Activated T-cell treated with anti-CD3 and anti-CD28 coated beads, Interleukin-2, amount 50 U/mL, for 4 hours (primary cell): ENCODE results near the gene PRICKLE2. TPM values are rescaled to one million over a fixed set of nuclear protein-coding genes. Genes with fewer than 3 reads are reported as not detected.

ENCODE experiments used
- ATAC-seq, 2 donors: fragments of 200-7000 bp; cut with Tn5 transposase; one replicate each; pipeline ENCODE4 v1.10.0; 2021
- DNase-seq: peaks from one replicate; pipeline ENCODE4 v3.0.0-alpha.2; 2020
- H3K27me3 Mint-ChIP-seq: one replicate; pipeline ENCODE4 v1.8.0; 2021; ENCODE audit warnings: low read depth, mixed read lengths
- H3K36me3 Mint-ChIP-seq: one replicate; pipeline ENCODE4 v1.8.0; 2022; ENCODE audit warnings: mixed read lengths; ENCODE audit not compliant: insufficient read depth
- H3K4me1 Mint-ChIP-seq: one replicate; pipeline ENCODE4 v1.8.0; 2021; ENCODE audit warnings: low read depth, mixed read lengths
- H3K4me3 Mint-ChIP-seq: one replicate; pipeline ENCODE4 v1.8.0; 2021; ENCODE audit warnings: mild to moderate bottlenecking, moderate library complexity, mixed read lengths
- H3K9me3 Mint-ChIP-seq: one replicate; pipeline ENCODE4 v1.8.0; 2021; ENCODE audit warnings: mixed read lengths
- total RNA-seq, 3 donors: library from RNA; stranded (reverse); gene quantifications; one replicate each; pipeline ENCODE4 v1.2.1, GENCODE V29; 2021

The PRICKLE2 gene
- total RNA-seq, 3 donors from 2014 or later, result not detected

DNA sequence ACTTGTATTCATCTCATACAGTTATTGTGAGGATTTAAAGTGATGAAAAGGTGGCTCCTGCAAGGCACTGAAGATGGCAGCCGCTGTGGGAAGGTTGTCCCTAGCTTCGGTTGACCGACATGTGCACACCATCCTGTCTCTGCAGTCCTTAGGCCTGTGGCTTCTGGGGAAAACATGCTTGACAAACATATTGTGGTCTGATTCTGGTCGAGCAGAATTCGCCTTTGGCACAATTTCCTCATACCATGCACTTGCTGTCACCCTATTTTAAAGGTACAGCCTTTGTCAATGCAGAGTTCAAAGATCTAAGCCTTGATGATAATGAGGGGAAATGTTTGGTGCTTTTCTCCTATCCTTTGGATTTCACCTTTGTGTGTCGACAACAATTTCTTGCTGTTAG lies 50.9 kb downstream of the PRICKLE2 start:
- Mint-ChIP-seq H3K4me3 (no peak overlapping the region), H3K27me3 (peaks cover 2% of the 10 kb centered on the region), H3K4me1 (no peaks in the 10 kb centered on the region), H3K36me3 (no peaks in the 10 kb centered on the region), H3K9me3 (no peaks in the 10 kb centered on the region)
- DNase-seq, result no peak
- no peak for ATAC-seq

GRCh38 chr3:64173563-64173962 lies 51.7 kb downstream of the PRICKLE2 start:
- ATAC-seq (no peak), DNase-seq (no peak)
- no peaks in the 10 kb centered on the region for H3K9me3 Mint-ChIP-seq
- H3K27me3 Mint-ChIP-seq, result no peaks in the 10 kb centered on the region
- no peaks in the 10 kb centered on the region for H3K36me3 Mint-ChIP-seq
- H3K4me1 Mint-ChIP-seq, result no peaks in the 10 kb centered on the region
- no peak overlapping the region for H3K4me3 Mint-ChIP-seq

- H3K27me3 Mint-ChIP-seq, result no peaks in the 10 kb centered on the region
- ATAC-seq (no peak), DNase-seq (no peak)
- no peak overlapping the region for H3K4me3 Mint-ChIP-seq
- no peaks in the 10 kb centered on the region for H3K9me3 Mint-ChIP-seq
- H3K4me1 Mint-ChIP-seq, result no peaks in the 10 kb centered on the region
- no peaks in the 10 kb centered on the region for H3K36me3 Mint-ChIP-seq
Measured at GRCh38 chr3:64170270-64170669, 55.0 kb downstream of the PRICKLE2 start.

- Mint-ChIP-seq H3K4me3 (no peak overlapping the region), H3K9me3 (no peaks in the 10 kb centered on the region), H3K36me3 (no peaks in the 10 kb centered on the region), H3K27me3 (no peaks in the 10 kb centered on the region), H3K4me1 (no peaks in the 10 kb centered on the region)
- ATAC-seq (no peak), DNase-seq (no peak)
Measured at GRCh38 chr3:64167868-64168267, 57.4 kb downstream of the PRICKLE2 start.

GRCh38 chr3:64167351-64167750 lies 57.9 kb downstream of the PRICKLE2 start:
- ATAC-seq (no peak), DNase-seq (no peak)
- Mint-ChIP-seq H3K9me3 (no peaks in the 10 kb centered on the region), H3K4me3 (no peak overlapping the region), H3K27me3 (no peaks in the 10 kb centered on the region), H3K36me3 (no peaks in the 10 kb centered on the region), H3K4me1 (no peaks in the 10 kb centered on the region)

DNA sequence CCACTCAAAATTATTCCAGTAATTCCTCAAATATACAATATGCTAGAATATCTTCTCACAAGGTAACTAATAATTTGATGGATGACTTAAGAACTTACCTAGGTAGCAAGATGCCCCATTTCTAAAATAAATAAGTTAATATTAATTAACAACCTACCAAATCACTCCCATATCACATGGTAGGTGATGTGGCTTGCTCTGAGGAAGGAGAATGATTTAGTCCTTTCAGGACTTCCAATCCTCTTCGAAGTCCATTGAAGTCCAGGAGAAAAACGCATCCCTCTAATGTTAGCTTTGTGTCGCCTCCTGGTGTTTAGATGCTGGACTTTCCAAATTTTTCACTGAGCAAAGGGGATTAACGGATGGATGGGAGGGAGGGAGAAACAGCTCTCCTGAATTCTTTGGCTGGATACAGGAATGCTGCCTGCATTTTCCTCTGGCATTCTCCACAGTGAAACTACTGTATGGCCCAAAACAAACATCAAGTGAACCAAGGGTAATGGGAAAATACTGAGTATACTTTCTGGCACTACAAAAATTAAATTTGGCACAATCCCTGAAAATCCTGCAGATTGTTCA lies 58.6 kb downstream of the PRICKLE2 start:
- H3K4me3 Mint-ChIP-seq, result no peak overlapping the region

DNA sequence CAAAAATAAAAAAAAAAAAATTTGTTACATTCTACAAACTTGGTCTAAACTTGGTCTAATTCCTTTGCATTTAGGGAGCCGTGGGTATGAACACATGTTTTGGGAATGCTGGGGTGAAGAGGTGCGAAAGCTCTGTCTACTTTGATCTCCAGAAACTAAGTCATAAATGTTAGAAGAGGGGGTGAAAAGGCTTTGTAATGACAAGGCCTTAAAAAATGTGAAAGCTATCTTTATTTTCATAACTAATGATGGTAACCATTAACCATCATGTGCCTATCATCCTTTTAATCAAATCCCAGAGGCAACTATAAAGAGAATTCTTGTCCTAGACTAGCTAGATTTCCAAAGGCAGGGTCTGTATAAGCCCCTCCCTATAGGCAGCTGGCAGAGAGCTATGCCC lies 60.9 kb downstream of the PRICKLE2 start:
- no peak for ATAC-seq
- Mint-ChIP-seq H3K36me3 (no peaks in the 10 kb centered on the region), H3K27me3 (no peaks in the 10 kb centered on the region), H3K9me3 (no peaks in the 10 kb centered on the region), H3K4me3 (no peak overlapping the region), H3K4me1 (no peaks in the 10 kb centered on the region)
- no peak for DNase-seq

More for the DNA sequence above, 58.6 kb downstream of the PRICKLE2 start:
- Mint-ChIP-seq H3K27me3 (no peaks in the 10 kb centered on the region), H3K9me3 (no peaks in the 10 kb centered on the region), H3K36me3 (no peaks in the 10 kb centered on the region), H3K4me1 (no peaks in the 10 kb centered on the region)
- ATAC-seq (no peak), DNase-seq (no peak)

DNA sequence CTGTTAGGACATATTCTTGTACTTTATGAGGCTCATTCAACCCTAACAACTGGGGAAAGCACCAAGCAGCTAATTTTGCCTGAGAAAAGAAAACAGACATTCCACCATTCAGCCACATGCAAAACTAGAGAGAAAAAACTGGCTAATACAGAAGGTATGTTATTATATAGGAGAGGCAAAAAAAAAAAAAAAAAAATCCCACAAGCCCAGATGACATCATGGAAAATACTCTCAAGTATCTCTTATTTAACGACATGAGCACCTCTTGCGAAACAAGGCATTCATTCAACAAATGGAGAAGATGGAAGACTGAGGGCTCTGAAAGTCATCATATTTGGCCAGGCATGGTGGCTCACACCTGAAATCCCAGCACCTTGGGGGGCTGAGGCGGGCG lies 61.5 kb downstream of the PRICKLE2 start:
- no peak overlapping the region for H3K4me3 Mint-ChIP-seq
- DNase-seq, result no peak
- no peaks in the 10 kb centered on the region for H3K27me3 Mint-ChIP-seq
- no peaks in the 10 kb centered on the region for H3K4me1 Mint-ChIP-seq
- no peaks in the 10 kb centered on the region for H3K9me3 Mint-ChIP-seq
- H3K36me3 Mint-ChIP-seq, result no peaks in the 10 kb centered on the region
- ATAC-seq, result no peak

- Mint-ChIP-seq H3K9me3 (no peaks in the 10 kb centered on the region), H3K27me3 (no peaks in the 10 kb centered on the region), H3K36me3 (no peaks in the 10 kb centered on the region), H3K4me3 (no peak overlapping the region), H3K4me1 (no peaks in the 10 kb centered on the region)
- DNase-seq (no peak), ATAC-seq (no peak)
Measured at GRCh38 chr3:64163019-64163754, 62.1 kb downstream of the PRICKLE2 start.

GRCh38 chr3:64161481-64161952 lies 63.7 kb downstream of the PRICKLE2 start:
- H3K4me3 Mint-ChIP-seq, result no peak overlapping the region
- ATAC-seq, result no peak
- H3K27me3 Mint-ChIP-seq, result no peaks in the 10 kb centered on the region
- H3K36me3 Mint-ChIP-seq, result no peaks in the 10 kb centered on the region
- no peak for DNase-seq
- no peaks in the 10 kb centered on the region for H3K9me3 Mint-ChIP-seq
- no peaks in the 10 kb centered on the region for H3K4me1 Mint-ChIP-seq

DNA sequence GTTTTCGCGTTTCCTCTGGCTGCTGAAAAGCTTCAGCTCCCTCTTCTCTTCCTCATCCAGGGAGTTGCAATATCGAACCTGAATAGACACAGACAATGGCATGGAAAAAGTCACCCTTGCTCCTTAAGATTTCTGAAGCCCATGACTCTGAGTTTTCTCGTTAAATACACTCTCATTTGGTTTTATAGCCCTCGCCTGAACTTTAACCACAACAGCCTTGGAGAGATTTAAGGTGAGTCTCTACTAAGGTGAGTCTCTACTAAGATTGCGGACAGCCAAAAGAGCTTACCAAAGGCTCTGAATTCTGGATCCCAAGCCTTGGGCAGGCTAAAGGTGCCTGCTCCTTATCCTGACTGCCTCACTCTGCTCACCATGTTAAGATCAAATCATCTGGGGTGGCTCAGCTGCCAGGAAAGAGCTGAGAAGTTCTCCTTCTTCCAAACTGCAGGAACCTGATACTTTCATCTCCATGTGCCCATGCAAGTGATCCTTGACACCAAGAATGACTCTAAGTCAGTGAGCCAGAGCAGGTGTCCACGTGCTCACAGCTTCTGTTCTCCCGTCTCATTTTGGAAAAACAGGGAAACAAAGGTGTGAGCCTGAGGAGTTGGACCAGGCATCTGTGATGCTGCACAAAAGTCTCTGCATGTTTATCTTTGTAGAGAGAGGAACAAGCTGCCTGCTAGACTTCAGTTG lies 65.1 kb downstream of the PRICKLE2 start:
- H3K9me3 Mint-ChIP-seq, result no peaks in the 10 kb centered on the region
- H3K4me1 Mint-ChIP-seq, result no peaks in the 10 kb centered on the region
- H3K27me3 Mint-ChIP-seq, result no peaks in the 10 kb centered on the region
- DNase-seq (no peak), ATAC-seq (no peak)
- no peak overlapping the region for H3K4me3 Mint-ChIP-seq
- no peaks in the 10 kb centered on the region for H3K36me3 Mint-ChIP-seq

GRCh38 chr3:64158334-64158733 lies 66.9 kb downstream of the PRICKLE2 start:
- Mint-ChIP-seq H3K4me1 (no peaks in the 10 kb centered on the region), H3K4me3 (no peak overlapping the region), H3K36me3 (no peaks in the 10 kb centered on the region), H3K9me3 (no peaks in the 10 kb centered on the region), H3K27me3 (no peaks in the 10 kb centered on the region)
- no peak for DNase-seq
- no peak for ATAC-seq

- DNase-seq, result no peak
- Mint-ChIP-seq H3K36me3 (no peaks in the 10 kb centered on the region), H3K9me3 (no peaks in the 10 kb centered on the region), H3K4me3 (no peak overlapping the region), H3K4me1 (no peaks in the 10 kb centered on the region), H3K27me3 (no peaks in the 10 kb centered on the region)
- ATAC-seq, result no peak
Measured at GRCh38 chr3:64157150-64158035, 67.9 kb downstream of the PRICKLE2 start.

GRCh38 chr3:64155328-64155727 lies 69.9 kb downstream of the PRICKLE2 start:
- ATAC-seq (no peak), DNase-seq (no peak)
- H3K9me3 Mint-ChIP-seq, result no peaks in the 10 kb centered on the region
- H3K27me3 Mint-ChIP-seq, result no peaks in the 10 kb centered on the region
- no peaks in the 10 kb centered on the region for H3K4me1 Mint-ChIP-seq
- no peak overlapping the region for H3K4me3 Mint-ChIP-seq
- no peaks in the 10 kb centered on the region for H3K36me3 Mint-ChIP-seq
